ENCODE results near the gene CHST4. TPM values are rescaled to one million over a fixed set of nuclear protein-coding genes. Genes with fewer than 3 reads are reported as not detected.

The CHST4 gene
- total and polyA plus RNA-seq, 9 of the 15 experiments (the other 6 are each of a cell fraction or from before 2014, with no cell fraction given): 0.07 TPM; not detected in 8

- 0 out of 4 replicates have a peak, but pooled peaks of 1 of the 2 experiments have one; percentile 11 for TF ChIP-seq ZMIZ1 (IDR thresholded peaks at IDR 0.05; ENCODE audit: low read depth in 2 of 2, low read length in 2 of 2)
- TF ChIP-seq ETS1 (conservative IDR thresholded peaks at IDR 0.05; ENCODE audit: control insufficient read depth, low read depth, low read length): no peak
- no peak for TF ChIP-seq MCM7 (IDR thresholded peaks at IDR 0.05)
- TF ChIP-seq ZNF79 (CRISPR knock-in tag; IDR thresholded peaks at IDR 0.05; ENCODE audit: low read depth): no peak
- TF ChIP-seq ZBTB43 (CRISPR knock-in tag; IDR thresholded peaks at IDR 0.05): no peak
- TF ChIP-seq PHF21A (IDR thresholded peaks at IDR 0.05; ENCODE audit: borderline replicate concordance, low read depth): peak; percentile 93; the same call in 1 of the 2 replicates
- TF ChIP-seq MEIS2 (IDR thresholded peaks at IDR 0.05; ENCODE audit: partially characterized antibody): no peak
- peak; percentile 88 for TF ChIP-seq RBBP5 (IDR thresholded peaks at IDR 0.05; ENCODE audit: borderline replicate concordance, insufficient read depth, low read length, poor library complexity, severe bottlenecking)
- no peak for TF ChIP-seq NUFIP1 (IDR thresholded peaks at IDR 0.05; ENCODE audit: partially characterized antibody)
- no peak for TF ChIP-seq ZNF717 (CRISPR knock-in tag; IDR thresholded peaks at IDR 0.05)
- 0 out of 2 replicates have a peak, but pooled peaks have one; percentile 35 for TF ChIP-seq VEZF1 (CRISPR knock-in tag; IDR thresholded peaks at IDR 0.05)
- peak; percentile 60 for TF ChIP-seq EP400 (IDR thresholded peaks at IDR 0.05)
- TF ChIP-seq HLTF (IDR thresholded peaks at IDR 0.05): no peak
- no peak for TF ChIP-seq ZNF197 (CRISPR knock-in tag; IDR thresholded peaks at IDR 0.05; ENCODE audit: low read depth)
- no peak for TF ChIP-seq HNRNPUL1 (IDR thresholded peaks at IDR 0.05; ENCODE audit: low read length)
- peak; percentile 35; the same call in 1 of the 2 replicates for TF ChIP-seq RFX1 (IDR thresholded peaks at IDR 0.05)
- TF ChIP-seq CHD4 (IDR thresholded peaks at IDR 0.05; ENCODE audit: insufficient read depth, insufficient replicate concordance, low read depth, low read length, poor library complexity, severe bottlenecking): no peak
- TF ChIP-seq PRMT5 (CRISPR knock-in tag; IDR thresholded peaks at IDR 0.05): no peak
These were observed 42.0 kb upstream of the CHST4 start (continued) for GRCh38 chr16:71484006-71484893.

Data from K562 (cell line).